Brain pericyte (primary cell): ENCODE results near the gene ZBTB16.

Experiments used
- DNase-seq: peaks from one replicate; pipeline ENCODE4 v3.0.0-alpha.2; 2012; ENCODE audit warnings: low read depth, low spot score

ZBTB16 gene

GRCh38 chr11:114130115-114130576, 70.6 kb downstream of the ZBTB16 start:
- no peak for DNase-seq

GRCh38 chr11:114130629-114131277, 71.2 kb downstream of the ZBTB16 start:
- DNase-seq, result no peak

GRCh38 chr11:114131461-114131864, 72.0 kb downstream of the ZBTB16 start:
- DNase-seq, result no peak

- DNase-seq, result no peak
Measured at GRCh38 chr11:114132417-114132816, 72.9 kb downstream of the ZBTB16 start.

GRCh38 chr11:114132944-114133394, 73.5 kb downstream of the ZBTB16 start:
- DNase-seq, result no peak

- DNase-seq, result no peak
Measured at GRCh38 chr11:114133548-114134329, 74.2 kb downstream of the ZBTB16 start.

- DNase-seq, result no peak
Measured at GRCh38 chr11:114134870-114135269, 75.4 kb downstream of the ZBTB16 start.

GRCh38 chr11:114135737-114136151, 76.2 kb downstream of the ZBTB16 start:
- DNase-seq, result no peak

GRCh38 chr11:114136686-114137640, 77.5 kb downstream of the ZBTB16 start:
- no peak for DNase-seq

- no peak for DNase-seq
Measured at GRCh38 chr11:114137838-114138237, 78.3 kb downstream of the ZBTB16 start.

- DNase-seq, result no peak
Measured at GRCh38 chr11:114138411-114138810, 78.9 kb downstream of the ZBTB16 start.

GRCh38 chr11:114140826-114141225, 81.3 kb downstream of the ZBTB16 start:
- DNase-seq, result no peak

GRCh38 chr11:114141863-114142580, 82.5 kb downstream of the ZBTB16 start:
- DNase-seq, result no peak

GRCh38 chr11:114142707-114143106, 83.2 kb downstream of the ZBTB16 start:
- DNase-seq, result no peak

- DNase-seq, result no peak
Measured at GRCh38 chr11:114145166-114145775, 85.8 kb downstream of the ZBTB16 start.

- DNase-seq, result no peak
Measured at GRCh38 chr11:114147375-114148012, 88.0 kb downstream of the ZBTB16 start.

GRCh38 chr11:114148013-114148382, 88.5 kb downstream of the ZBTB16 start:
- no peak for DNase-seq

- no peak for DNase-seq
Measured at GRCh38 chr11:114149689-114150407, 90.3 kb downstream of the ZBTB16 start.

GRCh38 chr11:114150671-114151070, 91.2 kb downstream of the ZBTB16 start:
- no peak for DNase-seq

GRCh38 chr11:114151631-114152030, 92.1 kb downstream of the ZBTB16 start:
- DNase-seq, result no peak
